BLaER1 (cell line): ENCODE data around the gene MYBPHL.

Experiments used
- H3K27ac ChIP-seq: shearing (Covaris generic); formaldehyde crosslinking; 2 replicates; pipeline ENCODE4 v1.8.1; 2022
- H3K27me3 ChIP-seq: shearing (Covaris generic); formaldehyde crosslinking; 2 replicates; pipeline ENCODE4 v1.8.1; 2022
- H3K36me3 ChIP-seq: shearing (Covaris generic); formaldehyde crosslinking; 2 replicates; pipeline ENCODE4 v1.8.1; 2022
- H3K4me1 ChIP-seq: shearing (Covaris generic); formaldehyde crosslinking; 2 replicates; pipeline ENCODE4 v1.8.1; 2022
- H3K4me2 ChIP-seq: shearing (Covaris generic); formaldehyde crosslinking; 2 replicates; pipeline ENCODE4 v1.8.1; 2022
- H3K4me3 ChIP-seq: shearing (Covaris generic); formaldehyde crosslinking; 2 replicates; pipeline ENCODE4 v1.8.1; 2022
- H3K9ac ChIP-seq: shearing (Covaris generic); formaldehyde crosslinking; 2 replicates; pipeline ENCODE4 v1.8.1; 2022
- H3K9me3 ChIP-seq: shearing (Covaris generic); formaldehyde crosslinking; 2 replicates; pipeline ENCODE4 v1.8.1; 2022
- H4K20me1 ChIP-seq: shearing (Covaris generic); formaldehyde crosslinking; 2 replicates; pipeline ENCODE4 v1.8.1; 2022
- Cebpa-rat ChIP-seq: shearing (Covaris generic); IDR thresholded peaks from 2 replicates; pipeline ENCODE4 v1.8.1; 2022

The MYBPHL gene

DNA sequence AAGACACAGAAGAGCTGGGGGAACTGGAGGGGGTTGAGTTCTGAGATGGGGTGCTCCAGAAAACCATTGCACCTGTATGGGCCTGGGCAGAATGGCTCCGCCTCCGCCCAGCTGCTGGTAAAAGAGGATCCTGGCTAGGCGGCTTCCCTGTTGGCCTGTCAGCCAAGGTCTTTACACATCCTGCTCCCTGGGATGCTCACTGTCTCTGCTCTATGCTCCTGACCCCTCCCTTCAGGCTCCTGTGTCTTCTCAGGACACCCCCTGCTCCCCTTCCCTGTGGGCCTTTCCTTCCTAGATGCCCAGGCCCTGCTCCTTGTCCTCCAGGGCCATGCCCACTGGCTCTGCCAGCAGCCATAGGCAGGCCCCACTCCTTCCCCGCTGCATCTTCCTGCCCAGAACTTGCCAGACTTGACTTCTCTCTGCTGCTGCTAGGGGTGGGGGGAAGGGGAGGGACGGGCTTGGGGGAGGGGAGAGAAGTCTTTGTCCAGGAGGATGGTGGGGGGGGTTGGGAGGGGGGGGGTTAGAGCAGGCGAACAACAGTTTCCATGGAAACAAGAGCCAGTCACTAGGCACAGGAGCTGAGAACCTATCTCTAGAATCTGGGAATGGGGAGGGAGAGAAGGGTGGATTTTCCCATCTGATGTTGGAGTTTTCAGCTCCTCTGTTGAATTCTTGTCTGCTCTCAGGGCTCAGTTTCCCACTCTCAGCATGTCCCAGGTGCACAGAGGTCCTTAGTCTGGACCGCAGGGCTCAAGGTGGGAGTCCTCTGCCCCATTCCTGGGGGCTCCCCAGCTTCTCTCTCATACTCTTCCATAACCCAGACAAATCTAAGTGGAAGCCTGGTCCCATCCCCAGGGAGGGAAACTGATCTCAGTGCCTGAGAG lies 46.9 kb downstream of the MYBPHL start:
- Histone ChIP-seq H3K27ac (no peak overlapping the region), H4K20me1 (0 out of 2 replicates have a peak, but pooled peaks cover 5% of the 10 kb centered on the region), H3K4me3 (no peak overlapping the region), H3K36me3 (peaks cover 66% of the 10 kb centered on the region), H3K9ac (no peak overlapping the region; the same call in 1 of the 2 replicates), H3K9me3 (no peaks in the 10 kb centered on the region), H3K27me3 (no peaks in the 10 kb centered on the region), H3K4me2 (no peak overlapping the region), H3K4me1 (peaks cover 13% of the 10 kb centered on the region)
- no peak for TF ChIP-seq Cebpa-rat

- no peak overlapping the region for H3K9ac ChIP-seq
These were observed 48.0 kb downstream of the MYBPHL start for GRCh38 chr1:109258481-109259466.

DNA sequence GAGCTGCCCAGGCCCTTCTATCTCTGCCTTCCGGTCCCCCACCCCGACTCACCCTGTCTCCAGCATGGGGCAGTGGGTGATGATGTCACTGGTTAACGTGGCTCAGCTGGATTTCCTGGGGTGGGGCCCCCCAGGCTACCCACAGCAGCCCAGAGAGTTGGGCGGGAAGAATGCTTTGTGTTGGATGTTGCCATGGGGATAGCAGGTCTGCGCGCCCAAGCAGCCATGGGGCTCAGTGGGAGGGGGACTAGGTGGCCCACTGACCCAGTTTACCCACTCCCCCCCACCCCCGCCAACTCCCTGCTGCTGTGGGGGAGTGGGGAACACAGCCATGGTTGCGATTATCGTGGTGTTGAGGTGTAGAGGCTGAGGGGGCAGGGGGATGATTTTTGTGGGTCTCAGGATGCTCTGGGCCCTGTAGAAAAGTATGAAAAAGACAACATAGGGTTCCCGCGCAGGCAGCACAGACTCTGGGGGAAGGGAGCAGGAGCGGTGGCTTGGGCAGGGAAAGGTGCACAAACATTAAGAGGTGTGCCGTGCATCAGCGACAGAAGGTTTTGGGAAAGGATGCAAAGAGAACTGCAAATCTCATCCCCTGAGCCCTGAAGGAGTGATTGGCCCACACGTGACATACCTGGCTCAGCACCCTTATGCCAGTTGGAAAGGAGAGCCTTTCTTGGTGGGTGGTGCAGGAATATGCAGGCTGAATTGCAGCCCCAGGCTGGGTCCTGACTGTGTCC lies 49.0 kb downstream of the MYBPHL start:
- Histone ChIP-seq H3K27me3 (no peaks in the 10 kb centered on the region), H3K9me3 (no peaks in the 10 kb centered on the region), H4K20me1 (0 out of 2 replicates have a peak, but pooled peaks cover 5% of the 10 kb centered on the region), H3K27ac (no peak overlapping the region), H3K4me2 (no peak overlapping the region), H3K4me1 (peaks cover 33% of the 10 kb centered on the region), H3K36me3 (peaks cover 47% of the 10 kb centered on the region), H3K9ac (no peak overlapping the region), H3K4me3 (no peak overlapping the region)
- TF ChIP-seq Cebpa-rat: no peak

More at GRCh38 chr1:109258481-109259466, 48.0 kb downstream of the MYBPHL start:
- Histone ChIP-seq H3K4me2 (no peak overlapping the region), H4K20me1 (0 out of 2 replicates have a peak, but pooled peaks cover 5% of the 10 kb centered on the region), H3K4me3 (no peak overlapping the region), H3K36me3 (peaks cover 56% of the 10 kb centered on the region), H3K27ac (no peak overlapping the region), H3K9me3 (no peaks in the 10 kb centered on the region), H3K4me1 (peaks cover 24% of the 10 kb centered on the region), H3K27me3 (no peaks in the 10 kb centered on the region)
- TF ChIP-seq Cebpa-rat: no peak

- no peak overlapping the region for H3K27ac ChIP-seq
- no peak for TF ChIP-seq Cebpa-rat
- peaks cover 38% of the 10 kb centered on the region for H3K4me1 ChIP-seq
- H3K36me3 ChIP-seq: peaks cover 46% of the 10 kb centered on the region
- H3K27me3 ChIP-seq: no peaks in the 10 kb centered on the region
- H3K9me3 ChIP-seq: no peaks in the 10 kb centered on the region
- H3K9ac ChIP-seq: no peak overlapping the region
- no peak overlapping the region for H3K4me2 ChIP-seq
- 0 out of 2 replicates have a peak, but pooled peaks cover 5% of the 10 kb centered on the region for H4K20me1 ChIP-seq
- H3K4me3 ChIP-seq: no peak overlapping the region
These were observed 49.7 kb downstream of the MYBPHL start for GRCh38 chr1:109256971-109257681.

DNA sequence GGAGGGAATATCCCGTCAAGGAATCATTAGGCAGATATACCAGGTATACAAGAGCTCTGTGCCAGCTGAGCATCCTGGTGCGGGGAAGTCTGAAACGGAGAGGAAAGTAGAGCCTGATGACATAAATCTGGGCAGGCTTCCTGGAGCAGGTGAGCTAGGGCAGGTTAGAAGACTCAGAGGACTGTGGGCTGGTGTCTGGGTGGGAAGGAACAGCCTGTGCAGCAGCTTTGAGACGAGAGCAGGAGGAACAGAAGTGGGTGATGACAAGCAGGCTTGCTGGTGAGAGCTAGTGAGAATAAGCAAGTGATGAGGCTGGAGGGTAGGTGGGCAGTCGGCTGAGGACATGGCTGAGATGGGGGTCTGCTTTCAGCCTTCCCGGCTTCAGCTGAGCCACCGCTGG lies 50.7 kb downstream of the MYBPHL start:
- H3K27me3 ChIP-seq: no peaks in the 10 kb centered on the region
- H3K36me3 ChIP-seq: peaks cover 46% of the 10 kb centered on the region
- 0 out of 2 replicates have a peak overlapping the region, but pooled peaks have one; percentile 84 for H3K9ac ChIP-seq
- H3K4me1 ChIP-seq: peaks cover 40% of the 10 kb centered on the region
- peak overlapping the region; percentile 99; the same call in 1 of the 2 replicates for H3K4me2 ChIP-seq
- H3K9me3 ChIP-seq: no peaks in the 10 kb centered on the region
- no peak for TF ChIP-seq Cebpa-rat
- H3K27ac ChIP-seq: 0 out of 2 replicates have a peak overlapping the region, but pooled peaks have one; percentile 93
- H4K20me1 ChIP-seq: 0 out of 2 replicates have a peak, but pooled peaks cover 5% of the 10 kb centered on the region
- no peak overlapping the region for H3K4me3 ChIP-seq

GRCh38 chr1:109255678-109256077 lies 51.1 kb downstream of the MYBPHL start:
- peaks cover 44% of the 10 kb centered on the region for H3K4me1 ChIP-seq
- 0 out of 2 replicates have a peak, but pooled peaks cover 5% of the 10 kb centered on the region for H4K20me1 ChIP-seq
- H3K9ac ChIP-seq: peak overlapping the region; percentile 84
- no peak overlapping the region for H3K4me3 ChIP-seq
- no peak for TF ChIP-seq Cebpa-rat
- H3K4me2 ChIP-seq: peak overlapping the region; percentile 99
- no peaks in the 10 kb centered on the region for H3K9me3 ChIP-seq
- peaks cover 42% of the 10 kb centered on the region for H3K36me3 ChIP-seq
- peak overlapping the region; percentile 93 for H3K27ac ChIP-seq
- H3K27me3 ChIP-seq: no peaks in the 10 kb centered on the region

DNA sequence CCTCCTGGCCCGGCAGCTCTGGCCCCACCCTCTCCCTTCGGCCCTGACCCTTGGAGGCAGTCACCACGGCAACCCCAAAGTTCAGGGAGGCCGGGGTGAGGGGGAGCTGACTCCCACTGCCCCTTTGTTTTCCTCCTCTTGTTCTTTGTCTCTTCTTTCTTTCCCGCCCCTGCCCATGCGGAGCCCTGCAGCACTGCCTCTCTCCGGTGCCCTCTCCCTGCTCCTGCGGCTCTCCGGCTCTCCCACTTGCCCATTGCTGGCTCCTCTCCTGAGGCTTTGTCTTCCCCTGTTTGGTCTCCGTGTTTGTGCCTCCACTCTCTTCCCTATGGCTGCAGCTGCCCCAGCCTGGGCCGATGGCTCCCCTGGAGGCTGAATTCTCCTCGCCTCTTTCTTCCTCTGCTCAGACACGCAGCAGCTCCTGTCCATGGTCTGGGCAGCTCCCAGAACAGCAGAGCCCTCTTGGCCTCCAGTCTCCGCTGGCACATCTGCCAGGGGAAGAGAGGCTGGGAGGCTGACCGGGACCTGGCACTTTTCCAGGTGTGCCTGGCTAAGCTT lies 51.6 kb downstream of the MYBPHL start:
- peak overlapping the region; percentile 93 for H3K27ac ChIP-seq

GRCh38 chr1:109254621-109255096 lies 52.2 kb downstream of the MYBPHL start:
- Histone ChIP-seq H3K4me2 (peak overlapping the region; percentile 99), H4K20me1 (peaks cover 12% of the 10 kb centered on the region; the same call in 1 of the 2 replicates), H3K9me3 (no peaks in the 10 kb centered on the region), H3K27me3 (no peaks in the 10 kb centered on the region), H3K27ac (peak overlapping the region; percentile 93), H3K36me3 (peaks cover 35% of the 10 kb centered on the region), H3K4me1 (peaks cover 52% of the 10 kb centered on the region), H3K4me3 (peak overlapping the region; percentile 66), H3K9ac (peak overlapping the region; percentile 84)
- TF ChIP-seq Cebpa-rat: no peak

More for the DNA sequence above, 51.6 kb downstream of the MYBPHL start:
- TF ChIP-seq Cebpa-rat: no peak
- Histone ChIP-seq H3K4me1 (peaks cover 49% of the 10 kb centered on the region), H3K27me3 (no peaks in the 10 kb centered on the region), H4K20me1 (peaks cover 8% of the 10 kb centered on the region; the same call in 1 of the 2 replicates), H3K36me3 (peaks cover 37% of the 10 kb centered on the region), H3K4me3 (peak overlapping the region; percentile 66), H3K9me3 (no peaks in the 10 kb centered on the region), H3K9ac (peak overlapping the region; percentile 84), H3K4me2 (peak overlapping the region; percentile 99)
